H9 (cell line): ENCODE data around the gene C10orf105. TPM values are rescaled to one million over a fixed set of nuclear protein-coding genes. Genes with fewer than 3 reads are reported as not detected.

Source experiments
- DNase-seq: peaks from one replicate; pipeline ENCODE4 v3.0.0-alpha.2; 2017
- H2AFZ ChIP-seq: one replicate; pipeline ENCODE4 v1.6.1; 2013; ENCODE audit warnings: mild to moderate bottlenecking, low read length, control low read depth, moderate library complexity
- H2AK5ac ChIP-seq: 2 replicates; pipeline ENCODE4 v1.6.1; 2013; ENCODE audit warnings: low read length, control low read depth, mixed read lengths; ENCODE audit not compliant: insufficient read length
- H2BK120ac ChIP-seq: one replicate; pipeline ENCODE4 v1.6.1; 2013; ENCODE audit warnings: low read depth, mild to moderate bottlenecking, low read length, control low read depth, inconsistent platforms; ENCODE audit not compliant: poor library complexity, severe bottlenecking
- H2BK12ac ChIP-seq: 2 replicates; pipeline ENCODE4 v1.6.1; 2013; ENCODE audit warnings: low read length, control low read depth, mixed read lengths, low read depth; ENCODE audit not compliant: insufficient read length
- H2BK15ac ChIP-seq: 2 replicates; pipeline ENCODE4 v1.6.1; 2013; ENCODE audit warnings: low read depth, low read length, control low read depth
- H2BK20ac ChIP-seq: one replicate; pipeline ENCODE4 v1.6.1; 2013; ENCODE audit warnings: low read depth, mild to moderate bottlenecking, low read length, control low read depth, inconsistent platforms; ENCODE audit not compliant: poor library complexity, severe bottlenecking
- H2BK5ac ChIP-seq: 2 replicates; pipeline ENCODE4 v1.6.1; 2013; ENCODE audit warnings: low read length, control low read depth, mixed read lengths; ENCODE audit not compliant: insufficient read length
- H3K14ac ChIP-seq: 2 replicates; pipeline ENCODE4 v1.6.1; 2013; ENCODE audit warnings: low read length, control low read depth; ENCODE audit not compliant: insufficient read depth
- H3K18ac ChIP-seq: 2 replicates; pipeline ENCODE4 v1.6.1; 2013; ENCODE audit warnings: low read depth, mild to moderate bottlenecking, mixed read lengths, low read length, control low read depth; ENCODE audit not compliant: insufficient read length
- H3K23ac ChIP-seq: 2 replicates; pipeline ENCODE4 v1.6.1; 2013; ENCODE audit warnings: low read length, control low read depth, mixed read lengths, low read depth; ENCODE audit not compliant: insufficient read length
- H3K23me2 ChIP-seq: 2 replicates; pipeline ENCODE4 v1.6.1; 2013; ENCODE audit warnings: low read depth, mild to moderate bottlenecking, mixed read lengths, low read length, control low read depth; ENCODE audit not compliant: insufficient read length, poor library complexity, severe bottlenecking
- H3K27ac ChIP-seq: 2 replicates; pipeline ENCODE4 v1.5.1; 2013; ENCODE audit warnings: low read length, control low read depth, mixed read lengths, low read depth; ENCODE audit not compliant: insufficient read length
- H3K27me3 ChIP-seq: 2 replicates; pipeline ENCODE4 v1.6.1; 2013; ENCODE audit warnings: low read length, control low read depth, inconsistent platforms; ENCODE audit not compliant: insufficient read depth
- H3K4ac ChIP-seq: 2 replicates; pipeline ENCODE4 v1.6.1; 2013; ENCODE audit warnings: low read depth, mild to moderate bottlenecking, control low read depth, inconsistent platforms, low read length, moderate library complexity
- H3K4me1 ChIP-seq: 2 replicates; pipeline ENCODE4 v1.6.1; 2013; ENCODE audit warnings: low read length, control low read depth, inconsistent platforms; ENCODE audit not compliant: insufficient read depth
- H3K4me2 ChIP-seq: 2 replicates; pipeline ENCODE4 v1.6.1; 2013; ENCODE audit warnings: low read length, control low read depth, mixed read lengths; ENCODE audit not compliant: insufficient read length, insufficient read depth
- H3K56ac ChIP-seq: 2 replicates; pipeline ENCODE4 v1.6.1; 2013; ENCODE audit warnings: low read depth, mild to moderate bottlenecking, mixed read lengths, low read length, control low read depth; ENCODE audit not compliant: insufficient read length
- H3K79me1 ChIP-seq: 2 replicates; pipeline ENCODE4 v1.6.1; 2013; ENCODE audit warnings: low read depth, mild to moderate bottlenecking, moderate library complexity, low read length, control low read depth, inconsistent platforms; ENCODE audit not compliant: insufficient read depth, poor library complexity, severe bottlenecking
- H3K79me2 ChIP-seq: 2 replicates; pipeline ENCODE4 v1.6.1; 2013; ENCODE audit warnings: low read length, control low read depth, inconsistent platforms; ENCODE audit not compliant: insufficient read depth
- H3K9ac ChIP-seq: 2 replicates; pipeline ENCODE4 v1.6.1; 2013; ENCODE audit warnings: low read length, control low read depth, mixed read lengths; ENCODE audit not compliant: insufficient read length; ENCODE audit errors: extremely low read depth
- H3K9me3 ChIP-seq: one replicate; pipeline ENCODE4 v1.6.1; 2013; ENCODE audit warnings: low read depth, low read length, inconsistent platforms; ENCODE audit not compliant: control insufficient read depth
- H3T11ph ChIP-seq: one replicate; pipeline ENCODE4 v1.6.1; 2013; ENCODE audit warnings: mild to moderate bottlenecking, low read length, control low read depth, inconsistent platforms
- H4K20me1 ChIP-seq: one replicate; pipeline ENCODE4 v1.6.1; 2013; ENCODE audit not compliant: control insufficient read depth, insufficient read length, insufficient read depth
- H4K5ac ChIP-seq: 2 replicates; pipeline ENCODE4 v1.6.1; 2013; ENCODE audit warnings: low read depth, mild to moderate bottlenecking, mixed read lengths, low read length, control low read depth; ENCODE audit not compliant: insufficient read length
- H4K8ac ChIP-seq: replicated peaks from 2 replicates; pipeline ENCODE4 v1.6.1; 2013; ENCODE audit warnings: low read length, control low read depth, mixed read lengths, low read depth; ENCODE audit not compliant: insufficient read length
- H4K91ac ChIP-seq: 2 replicates; pipeline ENCODE4 v1.6.1; 2013; ENCODE audit warnings: low read depth, mild to moderate bottlenecking, moderate library complexity, mixed read lengths, low read length, control low read depth; ENCODE audit not compliant: insufficient read length
- H3K27ac Mint-ChIP-seq, 3 experiments: 2 replicates in 2 of 3; 3 replicates in 1 of 3; pipeline ENCODE4 v1.8.0; 2020 to 2021; ENCODE audit warnings: mixed read lengths in 3 of 3, mild to moderate bottlenecking in 1 of 3, moderate library complexity in 1 of 3
- H3K27me3 Mint-ChIP-seq: 2 replicates; pipeline ENCODE4 v1.8.0; 2021; ENCODE audit warnings: low read depth, mild to moderate bottlenecking, moderate library complexity, mixed read lengths
- H3K36me3 Mint-ChIP-seq, 3 experiments: 2 replicates in 2 of 3; 3 replicates in 1 of 3; pipeline ENCODE4 v1.8.0; 2020 to 2021; ENCODE audit warnings: low read depth in 3 of 3, mixed read lengths in 3 of 3; ENCODE audit not compliant: insufficient read depth in 1 of 3
- H3K4me1 Mint-ChIP-seq, 2 experiments: 2 replicates each; pipeline ENCODE4 v1.8.0; 2020; ENCODE audit warnings: mixed read lengths in 2 of 2
- H3K4me3 Mint-ChIP-seq, 2 experiments: 2 replicates in 1 of 2; 3 replicates in 1 of 2; pipeline ENCODE4 v1.8.0; 2020 to 2021; ENCODE audit warnings: mild to moderate bottlenecking in 2 of 2, mixed read lengths in 2 of 2, moderate library complexity in 1 of 2
- H3K9me3 Mint-ChIP-seq, 2 experiments: 2 replicates in 1 of 2; 3 replicates in 1 of 2; pipeline ENCODE4 v1.8.0; 2020; ENCODE audit warnings: mild to moderate bottlenecking in 2 of 2, mixed read lengths in 2 of 2, moderate library complexity in 1 of 2
- WGBS: extraction: QIAGEN DNeasy Blood & Tissue Kit; methylation state at CpG from one replicate; pipeline ENCODE4 v1.1.7; 2013; ENCODE audit warnings: missing lambda C conversion rate, low lambda C conversion rate, mixed read lengths; ENCODE audit not compliant: insufficient read length; ENCODE audit errors: extremely low coverage; 5-methylcytosine and 5-hydroxymethylcytosine counted together
- total RNA-seq: library from RNA; stranded (reverse); gene quantifications from 2 replicates; pipeline ENCODE4 v1.2.1, GENCODE V29; 2021
- TF ChIP-seq, protein P1 (sequence below): fragments of 200-600 bp; sonication (generic); conservative IDR thresholded peaks from 3 replicates; pipeline ENCODE4 v1.8.0; 2021; ENCODE audit warnings: antibody characterized with exemption, mild to moderate bottlenecking

C10orf105 gene
- total RNA-seq, 1 experiment from 2014 or later, result 0.26 TPM

DNA sequence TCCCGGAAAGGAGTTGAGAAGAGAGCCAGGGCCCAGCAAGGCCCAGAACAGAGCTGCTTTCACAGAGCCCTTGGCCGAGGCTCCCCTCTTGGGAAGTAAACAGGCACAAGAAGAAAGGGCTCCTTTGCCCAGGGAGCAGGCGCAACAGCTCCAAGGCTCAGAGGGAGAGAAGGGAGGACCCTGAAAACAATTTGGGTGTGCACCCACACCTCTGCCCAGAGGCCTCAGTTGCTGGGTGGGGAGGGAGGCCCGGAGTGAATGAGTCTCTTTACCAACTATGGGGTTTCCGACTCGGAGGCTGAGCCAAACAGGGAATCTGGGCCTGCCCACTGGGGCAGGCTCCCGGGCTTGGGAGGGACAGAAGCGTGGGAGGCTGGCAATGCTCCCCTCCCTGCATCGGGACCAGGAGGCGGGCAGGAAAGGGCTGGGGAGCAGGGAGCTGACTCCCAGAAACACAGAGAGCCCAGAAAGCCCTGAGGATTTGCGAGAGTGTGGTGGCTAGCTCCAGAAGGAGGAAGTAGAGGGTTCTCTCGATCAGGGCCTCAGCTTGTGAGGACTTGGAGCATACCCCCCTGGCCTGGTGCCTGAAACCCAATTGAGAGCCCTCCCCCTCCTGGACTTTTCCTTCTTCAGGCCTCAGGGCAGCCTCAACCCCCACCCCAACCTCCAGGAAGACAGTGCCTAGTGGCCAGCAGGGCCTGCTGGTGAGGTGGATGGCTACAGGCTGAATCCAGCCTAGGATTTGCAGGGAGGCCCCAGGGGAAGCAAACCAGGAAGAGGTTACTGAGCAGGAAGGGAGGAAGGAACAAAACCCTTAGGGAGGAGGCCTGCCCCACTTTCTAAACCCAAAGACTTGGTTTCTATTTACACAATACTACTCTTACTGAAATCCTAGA is 6.2 kb downstream of the C10orf105 start:
- H3K27ac Mint-ChIP-seq, result peak overlapping the region in 2 of 3 experiments; percentile 47 to 62; a peak in 3 of 7 replicates

More for the DNA sequence above, 6.2 kb downstream of the C10orf105 start:
- Mint-ChIP-seq H3K9me3 (no peaks in the 10 kb centered on the region), H3K36me3 (no peaks in the 10 kb centered on the region; a peak in 1 of 7 replicates), H3K27me3 (peaks cover 8% of the 10 kb centered on the region), H3K4me1 (peaks cover 6 to 18% of the 10 kb centered on the region in 2 experiments), H3K4me3 (no peak overlapping the region)
- H4K20me1 ChIP-seq, result no peaks in the 10 kb centered on the region
- TF ChIP-seq, protein P1, sequence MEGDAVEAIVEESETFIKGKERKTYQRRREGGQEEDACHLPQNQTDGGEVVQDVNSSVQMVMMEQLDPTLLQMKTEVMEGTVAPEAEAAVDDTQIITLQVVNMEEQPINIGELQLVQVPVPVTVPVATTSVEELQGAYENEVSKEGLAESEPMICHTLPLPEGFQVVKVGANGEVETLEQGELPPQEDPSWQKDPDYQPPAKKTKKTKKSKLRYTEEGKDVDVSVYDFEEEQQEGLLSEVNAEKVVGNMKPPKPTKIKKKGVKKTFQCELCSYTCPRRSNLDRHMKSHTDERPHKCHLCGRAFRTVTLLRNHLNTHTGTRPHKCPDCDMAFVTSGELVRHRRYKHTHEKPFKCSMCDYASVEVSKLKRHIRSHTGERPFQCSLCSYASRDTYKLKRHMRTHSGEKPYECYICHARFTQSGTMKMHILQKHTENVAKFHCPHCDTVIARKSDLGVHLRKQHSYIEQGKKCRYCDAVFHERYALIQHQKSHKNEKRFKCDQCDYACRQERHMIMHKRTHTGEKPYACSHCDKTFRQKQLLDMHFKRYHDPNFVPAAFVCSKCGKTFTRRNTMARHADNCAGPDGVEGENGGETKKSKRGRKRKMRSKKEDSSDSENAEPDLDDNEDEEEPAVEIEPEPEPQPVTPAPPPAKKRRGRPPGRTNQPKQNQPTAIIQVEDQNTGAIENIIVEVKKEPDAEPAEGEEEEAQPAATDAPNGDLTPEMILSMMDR, result no peak
- H3T11ph ChIP-seq, result no peak overlapping the region
- no peaks in the 10 kb centered on the region for H3K4me1 ChIP-seq
- no peak overlapping the region for H4K8ac ChIP-seq
- H2BK12ac ChIP-seq, result no peak overlapping the region
- no peak overlapping the region for H3K9ac ChIP-seq
- H3K23me2 ChIP-seq, result no peaks in the 10 kb centered on the region
- H3K4me2 ChIP-seq, result no peak overlapping the region
- H2BK15ac ChIP-seq, result no peak overlapping the region
- H2BK20ac ChIP-seq, result no peak overlapping the region
- no peak overlapping the region for H3K56ac ChIP-seq
- no CpG with 5 or more reads among the region's 12 CpGs for WGBS
- no peak overlapping the region for H3K18ac ChIP-seq
- H3K9me3 ChIP-seq, result no peaks in the 10 kb centered on the region
- no peak overlapping the region for H2AFZ ChIP-seq
- H3K27ac ChIP-seq, result no peak overlapping the region
- H2BK5ac ChIP-seq, result no peak overlapping the region
- no peak overlapping the region for H2BK120ac ChIP-seq
- no peak overlapping the region for H4K5ac ChIP-seq
- no peak overlapping the region; the same call in 1 of the 2 replicates for H3K4ac ChIP-seq
- no peak overlapping the region for H2AK5ac ChIP-seq
- no peaks in the 10 kb centered on the region for H3K27me3 ChIP-seq
- no peaks in the 10 kb centered on the region for H3K79me2 ChIP-seq
- H3K14ac ChIP-seq, result peak overlapping the region; percentile 21; the same call in 1 of the 2 replicates
- H3K79me1 ChIP-seq, result no peaks in the 10 kb centered on the region
- DNase-seq, result no peak
- H3K23ac ChIP-seq, result no peak overlapping the region
- no peak overlapping the region for H4K91ac ChIP-seq
